Left ventricle myocardium inferior (tissue), 1 donor: Measurements from ENCODE around the gene PRKCD. TPM values are rescaled to one million over a fixed set of nuclear protein-coding genes. Genes with fewer than 3 reads are reported as not detected.

Experiments used
- DNase-seq: peaks from one replicate; pipeline ENCODE4 v3.0.0-alpha.2; 2020
- H3K27ac ChIP-seq: fragments of 200-600 bp; replicated peaks from 2 replicates; pipeline ENCODE4 v1.8.0; 2021
- H3K27me3 ChIP-seq: fragments of 200-600 bp; 2 replicates; pipeline ENCODE4 v1.8.0; 2021; ENCODE audit warnings: low read depth
- H3K36me3 ChIP-seq: fragments of 200-600 bp; 2 replicates; pipeline ENCODE4 v1.8.0; 2021
- H3K4me1 ChIP-seq: fragments of 200-600 bp; 2 replicates; pipeline ENCODE4 v1.8.0; 2021
- H3K4me3 ChIP-seq: fragments of 200-600 bp; 2 replicates; pipeline ENCODE4 v1.8.0; 2021; ENCODE audit warnings: mild to moderate bottlenecking, moderate library complexity
- H3K9me3 ChIP-seq: fragments of 200-600 bp; replicated peaks from 2 replicates; pipeline ENCODE4 v1.8.0; 2021
- CTCF ChIP-seq: fragments of 200-600 bp; IDR thresholded peaks from 2 replicates; pipeline ENCODE4 v1.8.0; 2021; ENCODE audit warnings: antibody characterized with exemption, mild to moderate bottlenecking, borderline replicate concordance
- intact Hi-C: fragments of 100-400 bp; cut with micrococcal nuclease; formaldehyde crosslinking; loops from one replicate; pipeline ENCODE4 v1.11.0; 2022
- total RNA-seq: library from RNA; stranded (reverse); fragmentation: NEBNext Ultra II Directional; extraction: Animal tissue kit (Norgen Biotek cat#: 25700); gene quantifications from one replicate; pipeline ENCODE4 v1.2.1, GENCODE V29; 2021
- donor health status: DM: no; HTN: yes; CAD: no; lungs with severe emphysema.

PRKCD gene
- total RNA-seq, 1 donor from 2014 or later, result 13.6 TPM

- no peak for TF ChIP-seq CTCF
- H3K27ac ChIP-seq, result no peak overlapping the region
- H3K27me3 ChIP-seq, result no peaks in the 10 kb centered on the region
- intact Hi-C loops, result no loop called here
- H3K36me3 ChIP-seq, result peaks cover 69% of the 10 kb centered on the region
- peaks cover 49% of the 10 kb centered on the region for H3K4me1 ChIP-seq
- no peaks in the 10 kb centered on the region for H3K9me3 ChIP-seq
- no peak for DNase-seq
- H3K4me3 ChIP-seq, result no peak overlapping the region
These were observed 37.1 kb upstream of the PRKCD start for GRCh38 chr3:53123953-53124352.

- intact Hi-C loops, result no loop called here
- TF ChIP-seq CTCF, result no peak
- no peaks in the 10 kb centered on the region for H3K27me3 ChIP-seq
- peaks cover 43% of the 10 kb centered on the region for H3K36me3 ChIP-seq
- no peaks in the 10 kb centered on the region for H3K9me3 ChIP-seq
- no peak for DNase-seq
- H3K27ac ChIP-seq, result no peak overlapping the region
- peaks cover 48% of the 10 kb centered on the region for H3K4me1 ChIP-seq
- H3K4me3 ChIP-seq, result no peak overlapping the region
These were observed 34.4 kb upstream of the PRKCD start for GRCh38 chr3:53126601-53127000.

GRCh38 chr3:53129344-53129743 is 31.7 kb upstream of the PRKCD start:
- H3K27me3 ChIP-seq, result no peaks in the 10 kb centered on the region
- no peaks in the 10 kb centered on the region for H3K9me3 ChIP-seq
- intact Hi-C loops, result no loop called here
- peaks cover 42% of the 10 kb centered on the region for H3K4me1 ChIP-seq
- no peak for DNase-seq
- H3K27ac ChIP-seq, result peak overlapping the region; percentile 91
- H3K36me3 ChIP-seq, result peaks cover 16% of the 10 kb centered on the region
- TF ChIP-seq CTCF, result no peak
- H3K4me3 ChIP-seq, result peak overlapping the region; percentile 90

GRCh38 chr3:53130179-53131061 is 30.6 kb upstream of the PRKCD start, which contains the start of gene RFT1:
Gene RFT1, minus strand, starts transcription at chr3:53130435. Its CDS starts 35 bp downstream, at chr3:53130400.
- peaks cover 6% of the 10 kb centered on the region for H3K36me3 ChIP-seq
- H3K4me1 ChIP-seq, result peaks cover 47% of the 10 kb centered on the region
- H3K4me3 ChIP-seq, result peak within 1 kb of the TSS; percentile 90
- TF ChIP-seq CTCF, result peak; percentile 32
- DNase-seq, result peak; percentile 99
- H3K27me3 ChIP-seq, result no peaks in the 10 kb centered on the region
- H3K27ac ChIP-seq, result peak within 1 kb of the TSS; percentile 91
- intact Hi-C loops, result no loop called here
- no peaks in the 10 kb centered on the region for H3K9me3 ChIP-seq

GRCh38 chr3:53131096-53131495 is 29.9 kb upstream of the PRKCD start:
- no peak for TF ChIP-seq CTCF
- no peak for DNase-seq
- intact Hi-C loops, result no loop called here

More at GRCh38 chr3:53131096-53131495, 29.9 kb upstream of the PRKCD start:
- H3K27me3 ChIP-seq, result no peaks in the 10 kb centered on the region
- H3K27ac ChIP-seq, result peak overlapping the region; percentile 91
- H3K4me1 ChIP-seq, result peaks cover 47% of the 10 kb centered on the region
- no peaks in the 10 kb centered on the region for H3K36me3 ChIP-seq
- peak overlapping the region; percentile 90 for H3K4me3 ChIP-seq
- H3K9me3 ChIP-seq, result no peaks in the 10 kb centered on the region
